Measurements from ENCODE around the gene ACSBG1.

The ACSBG1 gene

DNA sequence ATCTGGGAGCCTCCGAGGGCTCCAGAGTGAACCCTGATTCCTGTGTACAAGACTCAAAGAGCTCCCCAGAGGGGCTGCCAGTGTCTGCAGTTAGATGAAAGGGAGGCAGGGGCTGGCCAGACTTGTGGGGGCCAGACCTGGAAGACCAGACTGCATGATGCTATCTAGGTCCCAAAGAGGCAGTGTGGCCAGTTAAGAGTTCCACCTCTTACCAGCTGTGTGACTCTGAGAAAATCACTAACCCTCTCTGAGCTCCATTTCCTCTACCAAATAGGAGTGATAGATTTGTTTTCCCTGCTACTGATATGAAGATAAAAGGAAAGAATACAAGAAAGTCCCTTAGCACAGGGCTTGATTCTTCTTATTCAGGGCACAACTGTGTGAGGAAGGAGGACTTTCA, 29.0 kb downstream of the ACSBG1 start:
- no peaks in the 10 kb centered on the region for H3K9me3 ChIP-seq (replicated peaks; ENCODE audit: insufficient read depth, low read length)
- H3K4me2 ChIP-seq (ENCODE audit: low read depth, low read length), result no peak overlapping the region
- no peak overlapping the region for H3K9ac ChIP-seq (ENCODE audit: low read length)
- no peaks in the 10 kb centered on the region for H3K9me2 ChIP-seq (replicated peaks; ENCODE audit: insufficient read depth, low read length)
- DNase-seq, result no peak
- H3K4me3 ChIP-seq (ENCODE audit: low read length), result no peak overlapping the region
- H3K36me3 ChIP-seq (replicated peaks; ENCODE audit: insufficient read depth, low read length), result no peaks in the 10 kb centered on the region
- no peaks in the 10 kb centered on the region for H3K27me3 ChIP-seq (replicated peaks; ENCODE audit: insufficient read depth, low read length)
- H4K20me1 ChIP-seq (ENCODE audit: insufficient read depth, low read length), result no peaks in the 10 kb centered on the region
- no peak overlapping the region for H3K27ac ChIP-seq (ENCODE audit: low read length)
- no peaks in the 10 kb centered on the region for H3F3A ChIP-seq (ENCODE audit: insufficient read depth, low read length)
- peaks cover 7% of the 10 kb centered on the region for H3K4me1 ChIP-seq (ENCODE audit: low read length)
- TF ChIP-seq EZH2 (optimal IDR thresholded peaks at IDR 0.05; ENCODE audit: low read depth, low read length) (no peak), EZH2phosphoT487 (IDR thresholded peaks at IDR 0.05; ENCODE audit: low read length) (no peak)
- TF ChIP-seq, protein P1, sequence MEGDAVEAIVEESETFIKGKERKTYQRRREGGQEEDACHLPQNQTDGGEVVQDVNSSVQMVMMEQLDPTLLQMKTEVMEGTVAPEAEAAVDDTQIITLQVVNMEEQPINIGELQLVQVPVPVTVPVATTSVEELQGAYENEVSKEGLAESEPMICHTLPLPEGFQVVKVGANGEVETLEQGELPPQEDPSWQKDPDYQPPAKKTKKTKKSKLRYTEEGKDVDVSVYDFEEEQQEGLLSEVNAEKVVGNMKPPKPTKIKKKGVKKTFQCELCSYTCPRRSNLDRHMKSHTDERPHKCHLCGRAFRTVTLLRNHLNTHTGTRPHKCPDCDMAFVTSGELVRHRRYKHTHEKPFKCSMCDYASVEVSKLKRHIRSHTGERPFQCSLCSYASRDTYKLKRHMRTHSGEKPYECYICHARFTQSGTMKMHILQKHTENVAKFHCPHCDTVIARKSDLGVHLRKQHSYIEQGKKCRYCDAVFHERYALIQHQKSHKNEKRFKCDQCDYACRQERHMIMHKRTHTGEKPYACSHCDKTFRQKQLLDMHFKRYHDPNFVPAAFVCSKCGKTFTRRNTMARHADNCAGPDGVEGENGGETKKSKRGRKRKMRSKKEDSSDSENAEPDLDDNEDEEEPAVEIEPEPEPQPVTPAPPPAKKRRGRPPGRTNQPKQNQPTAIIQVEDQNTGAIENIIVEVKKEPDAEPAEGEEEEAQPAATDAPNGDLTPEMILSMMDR (IDR thresholded peaks at IDR 0.05; ENCODE audit: low read length), result no peak
- H3K79me2 ChIP-seq (ENCODE audit: low read length), result no peaks in the 10 kb centered on the region
- no peak overlapping the region for H2AFZ ChIP-seq (ENCODE audit: low read length)

DNA sequence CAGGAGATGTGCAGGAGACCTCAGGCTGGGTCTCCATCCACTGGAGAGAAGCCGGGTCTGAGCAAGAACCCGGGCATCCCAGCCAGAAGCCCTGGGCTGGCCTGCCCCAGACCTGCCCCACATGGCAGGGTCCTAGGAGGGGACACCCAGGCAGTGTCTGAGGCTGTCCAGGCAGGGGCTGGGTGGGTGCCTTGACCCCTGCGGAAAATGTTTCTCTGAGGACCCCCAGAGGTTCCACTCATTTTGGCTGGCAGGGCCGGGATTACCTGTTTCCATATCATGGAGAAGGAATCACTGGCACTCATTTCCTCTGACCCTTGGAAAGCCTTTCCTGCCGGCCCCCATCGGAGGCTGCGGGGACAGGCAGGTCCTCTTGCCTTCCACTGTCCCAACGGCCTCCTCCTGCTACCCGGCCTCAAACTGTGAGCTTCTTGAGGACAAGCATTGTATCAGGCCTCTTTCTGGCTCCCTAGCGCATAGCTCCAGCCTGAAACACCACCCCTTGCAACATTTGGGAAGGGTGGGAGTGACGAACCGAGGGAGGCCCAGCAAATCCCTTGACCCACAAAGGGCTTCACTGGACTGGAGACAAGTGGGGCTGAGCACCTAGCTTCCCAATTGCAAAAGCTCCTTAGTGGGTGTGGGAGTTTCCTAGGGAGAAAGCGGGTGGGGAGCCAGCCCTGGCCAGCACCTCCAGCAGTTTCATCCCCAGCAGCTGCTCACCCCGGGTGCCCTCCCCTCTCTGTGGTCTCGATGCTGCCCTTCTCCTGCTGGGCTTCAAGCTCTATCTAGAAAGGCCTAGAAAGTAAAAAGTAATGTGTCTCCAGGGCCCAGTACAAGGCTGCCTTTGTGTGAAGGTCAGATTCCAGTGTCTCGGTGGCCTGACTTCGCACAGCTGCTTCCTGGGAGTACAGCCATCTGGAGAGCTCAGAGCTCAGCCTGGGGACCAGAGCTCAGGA, 29.7 kb downstream of the ACSBG1 start:
- no peak for DNase-seq
- Histone ChIP-seq H4K20me1 (ENCODE audit: insufficient read depth, low read length) (no peaks in the 10 kb centered on the region), H3K4me1 (ENCODE audit: low read length) (peaks cover under 1% of the 10 kb centered on the region; the same call in 1 of the 2 replicates)

DNA sequence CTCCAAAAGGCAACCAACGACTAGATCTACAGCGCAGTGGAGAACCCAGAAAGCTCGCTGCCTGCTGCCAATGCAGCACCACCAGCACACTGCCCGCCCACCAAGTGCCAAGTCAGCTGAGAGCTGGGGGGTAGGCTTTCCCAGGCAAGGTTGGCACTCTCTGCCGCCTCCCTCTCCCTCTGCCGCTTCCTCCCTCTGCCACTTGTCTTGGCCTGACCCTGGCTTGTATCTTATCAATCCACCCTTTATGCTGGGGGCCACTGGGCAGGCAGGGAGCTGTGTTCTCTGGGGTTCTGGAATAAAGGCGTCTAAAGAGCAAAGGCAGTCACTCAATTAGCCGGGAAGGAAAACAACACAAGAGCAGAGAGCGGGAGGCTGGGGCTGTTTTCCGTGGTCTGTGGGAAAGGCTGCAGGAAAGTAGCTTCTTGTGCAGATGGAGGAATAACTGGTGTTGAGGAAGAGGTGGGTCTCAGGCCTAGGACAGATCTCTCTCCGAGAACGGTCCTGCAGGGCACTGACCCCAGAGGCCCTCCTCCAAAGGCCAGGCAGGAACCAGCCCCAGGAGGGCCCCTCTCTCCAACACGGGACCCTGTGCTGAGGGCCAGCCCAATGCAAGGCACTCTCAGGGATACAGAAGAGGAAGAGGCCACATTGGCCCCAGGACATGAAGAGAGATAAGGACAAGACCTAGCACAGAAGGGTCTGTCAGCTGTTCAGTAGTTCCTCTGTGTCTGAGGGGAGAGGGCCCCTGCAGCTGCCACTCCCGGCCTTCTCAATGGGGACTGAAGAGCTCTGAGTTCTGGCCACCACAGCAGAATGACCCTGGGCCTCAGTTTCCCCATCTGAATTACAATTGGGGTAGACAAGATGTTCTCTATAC, 30.8 kb downstream of the ACSBG1 start:
- no peaks in the 10 kb centered on the region for H4K20me1 ChIP-seq (ENCODE audit: insufficient read depth, low read length)
- TF ChIP-seq, protein P1 (IDR thresholded peaks at IDR 0.05; ENCODE audit: low read length), result no peak
- TF ChIP-seq EZH2phosphoT487 (IDR thresholded peaks at IDR 0.05; ENCODE audit: low read length) (no peak), EZH2 (optimal IDR thresholded peaks at IDR 0.05; ENCODE audit: low read depth, low read length) (no peak)
- H3K36me3 ChIP-seq (replicated peaks; ENCODE audit: insufficient read depth, low read length), result no peaks in the 10 kb centered on the region
- DNase-seq, result no peak
- no peaks in the 10 kb centered on the region for H3K9me3 ChIP-seq (replicated peaks; ENCODE audit: insufficient read depth, low read length)
- no peak overlapping the region for H3K4me3 ChIP-seq (ENCODE audit: low read length)
- no peaks in the 10 kb centered on the region for H3K79me2 ChIP-seq (ENCODE audit: low read length)
- no peak overlapping the region for H2AFZ ChIP-seq (ENCODE audit: low read length)
- H3K9ac ChIP-seq (ENCODE audit: low read length), result no peak overlapping the region
- no peaks in the 10 kb centered on the region for H3K4me1 ChIP-seq (ENCODE audit: low read length)
- no peak overlapping the region for H3K27ac ChIP-seq (ENCODE audit: low read length)
- H3K4me2 ChIP-seq (ENCODE audit: low read depth, low read length), result no peak overlapping the region
- H3K9me2 ChIP-seq (replicated peaks; ENCODE audit: insufficient read depth, low read length), result no peaks in the 10 kb centered on the region
- H3F3A ChIP-seq (ENCODE audit: insufficient read depth, low read length), result no peaks in the 10 kb centered on the region
- no peaks in the 10 kb centered on the region for H3K27me3 ChIP-seq (replicated peaks; ENCODE audit: insufficient read depth, low read length)

More for the DNA sequence above, 29.7 kb downstream of the ACSBG1 start:
- Histone ChIP-seq H3K9me2 (replicated peaks; ENCODE audit: insufficient read depth, low read length) (no peaks in the 10 kb centered on the region), H3K9me3 (replicated peaks; ENCODE audit: insufficient read depth, low read length) (no peaks in the 10 kb centered on the region), H3K4me2 (ENCODE audit: low read depth, low read length) (no peak overlapping the region), H3K27me3 (replicated peaks; ENCODE audit: insufficient read depth, low read length) (no peaks in the 10 kb centered on the region), H3K9ac (ENCODE audit: low read length) (no peak overlapping the region), H3K27ac (ENCODE audit: low read length) (no peak overlapping the region), H2AFZ (ENCODE audit: low read length) (no peak overlapping the region), H3K79me2 (ENCODE audit: low read length) (no peaks in the 10 kb centered on the region), H3K4me3 (ENCODE audit: low read length) (no peak overlapping the region), H3F3A (ENCODE audit: insufficient read depth, low read length) (no peaks in the 10 kb centered on the region), H3K36me3 (replicated peaks; ENCODE audit: insufficient read depth, low read length) (no peaks in the 10 kb centered on the region)
- TF ChIP-seq EZH2phosphoT487 (IDR thresholded peaks at IDR 0.05; ENCODE audit: low read length), result no peak
- TF ChIP-seq EZH2 (optimal IDR thresholded peaks at IDR 0.05; ENCODE audit: low read depth, low read length), result no peak
- TF ChIP-seq, protein P1 (IDR thresholded peaks at IDR 0.05; ENCODE audit: low read length), result no peak

Measured in MM.1S (cell line).